Astrocyte of the cerebellum (primary cell): ENCODE measurements around the gene HEPN1.

Source experiments
- DNase-seq: peaks from one replicate; pipeline ENCODE4 v3.0.0-alpha.2; 2011; ENCODE audit warnings: low read depth
- H3K4me3 ChIP-seq: 2 replicates; pipeline ENCODE4 v1.5.1; 2011; ENCODE audit warnings: mild to moderate bottlenecking, low read depth, low read length, moderate library complexity
- in situ Hi-C: cut with HindIII; loops from 2 replicates; pipeline ENCODE4 v1.10.0; 2017; ENCODE audit warnings: low sequenced_read_pairs
- TF ChIP-seq, protein P1 (sequence below): IDR thresholded peaks from 2 replicates; pipeline ENCODE4 v1.5.1; 2012; ENCODE audit warnings: low read length, low read depth, moderate library complexity, mild to moderate bottlenecking; ENCODE audit errors: missing control alignments

HEPN1 gene

DNA sequence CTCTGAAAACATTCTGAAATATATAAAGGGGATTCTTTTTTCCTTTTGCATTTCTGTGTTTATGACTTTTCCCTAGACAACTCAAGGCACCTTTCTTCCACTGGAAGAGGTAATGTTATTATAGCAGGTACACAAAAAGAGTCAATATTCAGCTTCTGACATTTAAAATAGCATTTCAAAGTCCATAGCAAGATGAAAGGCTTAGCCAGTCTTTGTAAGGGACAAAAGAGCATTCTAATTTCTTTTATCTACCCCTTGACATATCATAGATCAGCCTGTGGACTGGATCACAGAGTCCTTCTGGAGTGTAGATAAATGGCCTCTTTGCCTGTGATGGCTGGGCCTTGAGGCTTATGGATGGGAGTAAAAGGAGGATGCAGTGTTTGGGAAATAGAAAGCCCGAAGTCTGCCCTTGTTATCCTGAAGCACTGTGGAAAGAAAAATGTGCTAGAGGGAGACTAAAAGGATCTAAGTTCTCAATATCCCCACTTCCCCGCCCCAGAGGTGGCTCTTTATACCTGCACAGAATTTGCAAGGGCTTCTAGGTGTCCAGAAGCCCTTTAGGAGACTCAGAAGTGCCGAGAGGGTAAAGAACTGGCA is 18.4 kb downstream of the HEPN1 start:
- no peak for DNase-seq
- in situ Hi-C loops = no loop called here
- no peak overlapping the region for H3K4me3 ChIP-seq

DNA sequence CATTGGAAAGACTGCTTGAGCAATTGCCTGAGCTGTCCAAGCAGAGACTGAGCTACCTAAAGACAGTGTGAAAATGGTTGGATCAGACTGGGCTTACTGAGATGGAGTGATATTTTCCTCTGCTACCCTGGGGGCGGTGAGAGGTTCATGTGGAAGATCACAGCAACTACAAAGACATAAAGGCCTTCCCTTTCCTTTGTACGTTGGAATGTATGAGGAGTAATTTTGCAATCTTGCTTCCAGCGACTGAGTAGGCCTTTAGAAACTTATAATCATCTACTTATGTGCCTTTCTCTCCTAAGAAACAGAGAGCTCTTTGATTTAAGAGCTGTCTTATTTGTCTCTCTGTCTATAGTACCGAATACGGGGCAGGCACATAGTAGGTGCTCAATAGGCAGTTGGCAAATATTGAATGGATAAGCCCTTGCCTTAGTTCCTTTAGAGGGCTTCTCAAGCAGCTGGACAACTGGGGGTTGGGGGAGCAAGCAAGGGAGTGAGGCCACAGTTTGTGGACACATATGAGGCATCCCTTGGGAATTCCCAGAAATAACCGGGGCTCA is 19.2 kb downstream of the HEPN1 start:
- DNase-seq = no peak
- in situ Hi-C loops = no loop called here
- no peak overlapping the region for H3K4me3 ChIP-seq
- TF ChIP-seq, protein P1, sequence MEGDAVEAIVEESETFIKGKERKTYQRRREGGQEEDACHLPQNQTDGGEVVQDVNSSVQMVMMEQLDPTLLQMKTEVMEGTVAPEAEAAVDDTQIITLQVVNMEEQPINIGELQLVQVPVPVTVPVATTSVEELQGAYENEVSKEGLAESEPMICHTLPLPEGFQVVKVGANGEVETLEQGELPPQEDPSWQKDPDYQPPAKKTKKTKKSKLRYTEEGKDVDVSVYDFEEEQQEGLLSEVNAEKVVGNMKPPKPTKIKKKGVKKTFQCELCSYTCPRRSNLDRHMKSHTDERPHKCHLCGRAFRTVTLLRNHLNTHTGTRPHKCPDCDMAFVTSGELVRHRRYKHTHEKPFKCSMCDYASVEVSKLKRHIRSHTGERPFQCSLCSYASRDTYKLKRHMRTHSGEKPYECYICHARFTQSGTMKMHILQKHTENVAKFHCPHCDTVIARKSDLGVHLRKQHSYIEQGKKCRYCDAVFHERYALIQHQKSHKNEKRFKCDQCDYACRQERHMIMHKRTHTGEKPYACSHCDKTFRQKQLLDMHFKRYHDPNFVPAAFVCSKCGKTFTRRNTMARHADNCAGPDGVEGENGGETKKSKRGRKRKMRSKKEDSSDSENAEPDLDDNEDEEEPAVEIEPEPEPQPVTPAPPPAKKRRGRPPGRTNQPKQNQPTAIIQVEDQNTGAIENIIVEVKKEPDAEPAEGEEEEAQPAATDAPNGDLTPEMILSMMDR = no peak

More for the DNA sequence above, 18.4 kb downstream of the HEPN1 start:
- TF ChIP-seq, protein P1 = no peak

DNA sequence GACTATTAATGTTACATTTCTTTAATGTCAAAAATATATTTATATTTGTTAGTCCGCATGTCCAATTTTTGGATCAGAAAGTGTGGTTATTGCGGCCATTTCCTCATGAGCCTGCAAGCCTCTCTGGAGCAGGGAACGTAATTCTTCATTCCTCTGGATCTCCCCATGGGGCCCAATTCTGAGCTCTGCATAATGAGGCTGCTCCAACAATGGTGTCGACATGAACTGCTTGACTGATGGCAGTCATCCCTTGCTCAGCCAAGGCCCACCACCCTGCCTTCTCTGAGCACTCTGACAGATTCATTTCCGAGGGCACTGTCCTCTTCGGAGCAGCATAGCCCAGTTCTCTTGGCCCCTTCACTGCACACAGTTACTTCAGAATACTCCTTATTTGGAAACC is 19.9 kb downstream of the HEPN1 start:
- TF ChIP-seq, protein P1 = no peak
- in situ Hi-C loops = no loop called here
- no peak for DNase-seq
- no peak overlapping the region for H3K4me3 ChIP-seq

DNA sequence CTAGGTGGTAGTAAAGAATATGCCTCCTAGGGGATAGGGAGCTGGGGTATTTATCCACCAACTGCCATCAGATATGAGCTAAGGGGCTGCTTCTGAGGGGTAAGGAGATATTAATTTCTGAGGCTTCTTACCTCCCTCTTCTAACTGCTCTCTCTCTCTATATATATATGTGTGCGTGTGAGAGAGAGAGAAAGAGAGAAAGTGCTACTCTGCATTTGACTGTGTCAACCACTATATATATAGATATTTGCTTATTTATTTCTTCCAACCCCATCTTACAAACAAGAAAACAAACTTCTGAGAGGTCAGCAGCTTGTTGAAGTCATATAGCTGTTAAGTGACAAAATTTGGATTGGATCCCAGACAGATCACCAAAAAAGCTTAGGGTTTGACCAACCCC is 22.7 kb downstream of the HEPN1 start:
- TF ChIP-seq, protein P1 = no peak

DNA sequence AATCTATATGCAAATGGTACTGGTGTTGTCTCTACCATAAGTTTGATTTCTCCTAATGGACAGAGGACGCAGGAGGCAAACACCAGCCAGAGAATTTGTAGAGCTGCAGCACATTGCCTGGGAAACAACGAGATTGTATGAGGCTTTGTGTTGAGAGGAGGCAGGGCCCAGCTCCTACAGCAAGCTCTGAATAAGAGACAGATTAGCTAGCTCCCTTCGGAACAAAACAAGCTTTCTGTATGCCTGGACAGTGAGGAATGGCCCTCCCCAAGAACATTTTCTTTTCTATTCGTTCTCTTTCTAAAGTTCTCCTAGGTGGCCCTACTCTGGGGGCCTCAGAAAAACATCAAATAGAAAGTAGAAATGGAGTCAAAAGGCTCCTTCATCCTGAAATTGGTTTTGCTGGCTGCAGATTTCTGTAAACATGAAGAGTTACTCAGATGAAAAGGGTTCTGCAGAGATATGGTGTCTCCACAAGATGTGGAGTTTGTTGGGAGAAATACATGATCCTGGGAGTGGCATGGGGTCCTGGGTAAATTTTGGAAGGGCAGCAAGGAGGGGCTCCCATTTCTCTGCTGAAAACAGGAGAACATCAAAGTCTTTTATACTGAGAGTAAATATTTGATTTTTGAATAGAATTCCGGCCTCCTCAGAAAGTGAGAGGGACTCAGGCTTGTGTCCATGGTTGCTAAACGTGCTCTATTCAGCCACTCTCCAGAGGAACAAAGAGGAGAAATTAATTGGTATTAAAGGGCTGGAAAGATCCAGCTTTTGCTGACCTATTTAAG is 23.6 kb downstream of the HEPN1 start:
- TF ChIP-seq, protein P1 = no peak
- no peak overlapping the region for H3K4me3 ChIP-seq
- in situ Hi-C loops = no loop called here
- no peak for DNase-seq

More for the DNA sequence above, 22.7 kb downstream of the HEPN1 start:
- in situ Hi-C loops = no loop called here
- no peak overlapping the region for H3K4me3 ChIP-seq
- no peak for DNase-seq

DNA sequence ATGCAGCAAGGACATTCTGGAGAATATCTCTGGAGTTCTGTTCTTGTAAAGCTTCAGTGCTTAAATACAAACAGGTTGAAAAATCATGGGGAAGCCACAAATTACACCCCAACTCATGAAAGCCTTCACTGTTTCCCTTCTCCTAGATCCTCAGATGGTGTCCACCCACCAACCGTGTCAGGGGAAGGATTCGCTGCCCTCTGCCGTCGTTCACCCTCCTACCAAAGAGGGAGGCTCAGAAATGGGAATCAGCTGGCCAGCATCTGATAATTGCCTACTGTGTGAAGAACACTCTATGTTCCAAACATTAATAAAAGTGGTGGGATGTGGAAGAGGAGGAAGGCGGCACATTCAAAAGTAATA is 24.2 kb downstream of the HEPN1 start:
- DNase-seq = no peak
- in situ Hi-C loops = no loop called here
- no peak overlapping the region for H3K4me3 ChIP-seq
- TF ChIP-seq, protein P1 = no peak
